GM18517 (cell line): Measurements from ENCODE around the gene ABCA2.
A peak's percentile ranks its signal among the peaks of the same experiment; 100 is the strongest.

Experiments
- ATAC-seq: cut with Tn5 transposase; IDR thresholded peaks from one replicate; pipeline ENCODE4 v1.9.1; 2021; ENCODE audit warnings: mild to moderate bottlenecking, moderate library complexity; ENCODE audit not compliant: unreplicated experiment

The ABCA2 gene

DNA sequence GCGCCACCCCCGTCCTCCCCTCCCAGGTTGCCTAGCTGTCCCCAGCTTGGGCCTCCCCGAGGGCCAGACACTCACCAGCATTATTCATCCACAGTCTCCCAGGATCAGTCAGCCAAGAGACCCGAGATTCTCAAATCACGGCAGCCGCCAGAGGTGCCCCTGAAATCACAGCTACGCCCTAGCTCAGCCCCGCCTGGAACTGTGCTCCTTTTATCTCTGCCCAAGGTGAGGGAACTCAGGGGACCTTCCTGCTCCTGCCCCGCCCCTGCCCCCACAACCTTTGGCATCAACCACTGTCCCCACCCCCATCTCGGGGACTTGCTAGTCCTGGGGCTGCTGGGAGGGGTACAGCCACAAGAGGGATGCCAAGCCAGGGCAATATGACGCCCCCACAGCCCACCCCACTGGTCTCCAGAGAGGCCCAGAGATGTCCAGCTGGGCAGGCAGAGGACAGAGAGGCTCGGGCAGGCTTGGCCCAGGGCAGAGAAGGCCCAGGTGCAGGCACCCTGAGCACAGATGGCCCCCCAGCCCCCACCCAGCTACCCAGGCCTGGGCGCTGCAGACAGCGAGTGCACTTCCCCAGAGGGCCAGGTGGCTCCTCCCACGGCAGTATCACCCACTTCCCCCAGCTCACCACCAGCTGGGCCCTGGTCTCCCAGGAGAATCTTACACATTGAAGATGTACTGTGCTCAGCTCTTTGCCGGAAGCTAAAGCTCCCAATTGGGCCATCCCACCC is 4.0 kb upstream of the ABCA2 start, which contains the start of gene FUT7:
Gene FUT7, minus strand, starts transcription at position 185 of the 737 bp plus-strand sequence. Its CDS starts 97 bp downstream, at position 88.
- no peak for ATAC-seq

DNA sequence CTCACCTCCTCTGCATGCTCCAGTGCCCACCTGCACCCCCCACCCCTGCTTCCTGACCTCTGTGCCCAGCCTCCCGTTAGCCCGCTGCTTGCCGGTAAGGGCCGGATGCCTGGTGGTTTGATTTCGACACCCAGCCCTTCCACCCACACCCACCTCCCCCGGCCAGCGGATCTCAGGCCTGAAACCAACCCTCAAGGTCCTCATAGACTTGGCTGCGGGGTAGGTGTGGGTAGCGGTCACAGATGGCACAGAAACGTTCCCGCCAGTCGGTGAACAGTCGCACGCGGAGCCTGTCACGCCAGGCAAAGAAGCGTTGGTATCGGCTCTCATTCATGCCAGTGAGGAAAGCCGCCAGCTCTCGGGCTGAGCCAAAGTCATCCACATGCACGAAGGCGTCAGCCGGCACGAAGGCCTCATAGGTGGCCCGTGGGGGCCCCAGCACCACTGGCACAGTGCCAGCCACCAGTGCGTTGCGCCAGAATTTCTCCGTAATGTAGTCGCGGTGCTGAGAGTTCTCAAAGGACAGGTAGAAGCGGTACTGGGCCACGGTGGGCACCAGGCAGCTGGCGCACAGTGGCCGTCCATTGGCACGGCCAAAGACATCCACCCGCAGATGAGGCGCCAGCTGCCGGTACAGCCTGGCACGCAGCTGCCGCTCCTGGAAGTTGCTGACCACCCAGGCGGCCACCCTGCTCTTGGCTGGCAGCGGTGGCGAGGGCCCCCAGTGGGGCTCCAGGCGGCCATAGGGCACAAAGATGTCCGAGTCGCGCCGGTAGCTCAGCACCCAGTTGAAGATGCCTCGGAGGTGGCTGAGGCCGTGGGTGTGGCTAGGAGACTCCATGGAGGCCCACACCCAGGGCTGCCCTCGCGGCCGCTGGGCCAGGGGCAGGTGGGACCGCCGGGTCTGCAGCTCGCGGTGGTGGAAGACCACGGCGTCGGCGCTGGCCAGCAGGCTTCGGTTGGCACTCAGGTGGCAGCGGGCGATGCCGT is 2.8 kb upstream of the ABCA2 start:
- no peak for ATAC-seq

GRCh38 chr9:137030006-137030405 is 2.0 kb upstream of the ABCA2 start:
- no peak for ATAC-seq

GRCh38 chr9:137029058-137029936 is 1.3 kb upstream of the ABCA2 start:
- ATAC-seq: peak; percentile 42

DNA sequence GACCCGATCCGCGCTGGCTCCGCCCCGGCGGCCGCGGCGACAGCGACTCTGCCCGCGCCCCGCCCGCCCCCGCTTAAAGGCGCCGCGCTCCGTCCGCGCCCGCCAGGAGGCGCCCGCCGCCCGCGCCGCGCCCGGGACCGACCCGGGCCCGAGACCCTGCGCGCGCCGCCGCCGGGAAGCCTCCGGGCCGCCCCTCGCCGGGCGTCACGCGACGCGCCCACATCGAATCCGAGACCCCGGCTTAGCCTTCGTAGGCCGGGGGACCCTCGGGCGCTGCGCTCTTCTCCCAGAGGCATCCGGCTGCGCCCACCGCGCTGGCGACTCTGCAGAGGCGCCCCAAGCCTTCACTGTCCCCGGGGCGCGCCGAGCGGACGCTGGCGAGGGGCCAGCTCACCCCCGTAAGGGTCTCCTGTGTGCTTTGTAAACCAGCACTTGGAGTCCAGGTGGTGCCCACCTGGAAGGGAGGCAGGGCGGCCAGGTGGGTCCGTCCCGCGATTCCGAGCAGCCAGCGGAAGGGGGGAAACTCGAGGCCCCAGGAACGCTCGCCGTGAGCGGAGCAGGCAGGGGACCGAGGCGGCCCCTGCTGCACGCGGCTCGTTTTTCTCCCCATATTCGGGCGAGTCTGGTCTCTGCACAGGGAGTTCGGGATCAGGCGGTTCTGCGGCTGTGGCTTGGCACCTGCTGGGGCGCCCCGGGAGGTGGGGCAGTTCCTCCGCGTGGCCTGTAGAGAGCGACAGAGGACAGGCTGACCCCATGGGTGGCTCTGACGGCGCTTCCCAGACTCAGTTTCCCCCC is 423 bp upstream of the ABCA2 start:
- ATAC-seq: no peak

DNA sequence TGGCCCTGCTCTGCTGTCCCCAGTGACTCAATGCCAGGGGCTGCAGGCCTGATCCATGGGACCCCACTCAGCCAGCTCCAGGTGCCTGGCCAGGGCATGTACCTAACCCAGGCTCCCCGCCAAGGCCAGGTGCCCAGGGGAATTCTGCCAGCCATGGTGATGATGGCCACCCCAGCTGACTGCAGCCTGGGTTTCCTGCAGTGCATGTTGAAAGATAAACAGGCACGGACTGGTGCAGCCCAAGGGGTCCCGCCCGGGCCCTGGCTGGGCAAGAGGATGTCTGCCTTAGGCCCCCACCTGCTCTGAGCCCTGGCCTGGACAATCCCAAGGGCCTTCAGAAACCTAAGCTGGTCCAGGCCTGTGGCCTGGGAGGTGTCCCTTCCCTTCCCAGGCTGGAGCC is 1.2 kb downstream of the ABCA2 start:
- ATAC-seq: no peak

DNA sequence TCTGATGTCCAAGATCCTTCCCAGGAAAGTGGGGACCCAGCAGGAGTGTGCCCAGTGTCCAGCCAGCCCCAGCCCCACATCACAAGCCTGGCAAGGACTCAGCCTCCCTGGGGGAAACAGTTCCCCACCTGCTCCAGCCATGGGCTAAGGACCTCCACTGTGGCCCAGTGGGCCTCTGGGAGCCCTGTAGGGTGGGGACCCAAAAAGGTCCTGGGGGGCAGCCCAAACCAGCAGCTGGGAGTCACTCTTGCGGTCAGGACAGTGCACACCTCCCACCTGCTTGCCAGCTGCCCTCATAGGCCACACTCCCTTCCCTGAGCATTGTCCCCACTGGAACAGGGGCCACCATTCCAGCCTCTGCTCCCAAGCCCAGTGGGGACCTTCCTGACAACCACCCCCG is 1.7 kb downstream of the ABCA2 start:
- ATAC-seq: no peak

GRCh38 chr9:137025517-137025966 is 2.5 kb downstream of the ABCA2 start:
- no peak for ATAC-seq

GRCh38 chr9:137023583-137023991 is 4.5 kb downstream of the ABCA2 start:
- no peak for ATAC-seq

DNA sequence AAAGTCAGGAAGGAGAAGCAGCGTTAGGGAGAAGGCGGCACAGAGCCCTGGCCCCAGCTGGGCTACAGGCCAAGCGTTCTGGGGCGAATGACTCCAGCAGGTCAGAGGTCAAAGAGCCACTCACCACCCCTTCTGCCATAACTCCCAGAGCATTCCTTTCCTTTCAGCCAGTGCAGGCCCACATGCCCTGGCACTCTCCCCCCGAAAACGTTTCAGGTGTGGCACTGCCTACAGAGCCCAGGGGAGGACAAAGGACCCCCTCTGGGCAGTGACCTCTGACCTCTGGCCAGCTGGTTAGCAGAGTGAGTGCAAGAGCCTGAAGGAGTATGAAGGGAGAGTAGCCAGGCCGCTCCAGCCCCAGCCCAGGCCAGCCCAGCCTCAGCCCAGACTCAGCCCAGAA is 4.9 kb downstream of the ABCA2 start:
- no peak for ATAC-seq

DNA sequence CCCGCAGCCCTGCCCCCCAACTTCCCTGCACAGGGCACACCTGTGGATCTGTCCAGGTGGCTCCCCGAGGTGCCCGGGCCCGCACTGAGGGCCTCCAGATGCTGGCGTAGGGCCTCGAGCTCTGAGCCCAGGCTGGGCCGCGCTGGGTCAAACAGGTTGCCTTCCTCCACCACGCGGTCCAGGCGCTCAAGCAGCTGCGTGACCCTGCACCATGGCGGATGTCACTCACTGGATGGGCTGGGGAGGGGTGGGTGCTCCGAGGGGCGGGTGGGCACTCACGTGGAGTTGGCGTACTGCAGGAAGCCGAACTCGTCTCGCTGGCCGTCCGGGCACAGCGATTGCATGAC is 5.4 kb downstream of the ABCA2 start:
- ATAC-seq: no peak

DNA sequence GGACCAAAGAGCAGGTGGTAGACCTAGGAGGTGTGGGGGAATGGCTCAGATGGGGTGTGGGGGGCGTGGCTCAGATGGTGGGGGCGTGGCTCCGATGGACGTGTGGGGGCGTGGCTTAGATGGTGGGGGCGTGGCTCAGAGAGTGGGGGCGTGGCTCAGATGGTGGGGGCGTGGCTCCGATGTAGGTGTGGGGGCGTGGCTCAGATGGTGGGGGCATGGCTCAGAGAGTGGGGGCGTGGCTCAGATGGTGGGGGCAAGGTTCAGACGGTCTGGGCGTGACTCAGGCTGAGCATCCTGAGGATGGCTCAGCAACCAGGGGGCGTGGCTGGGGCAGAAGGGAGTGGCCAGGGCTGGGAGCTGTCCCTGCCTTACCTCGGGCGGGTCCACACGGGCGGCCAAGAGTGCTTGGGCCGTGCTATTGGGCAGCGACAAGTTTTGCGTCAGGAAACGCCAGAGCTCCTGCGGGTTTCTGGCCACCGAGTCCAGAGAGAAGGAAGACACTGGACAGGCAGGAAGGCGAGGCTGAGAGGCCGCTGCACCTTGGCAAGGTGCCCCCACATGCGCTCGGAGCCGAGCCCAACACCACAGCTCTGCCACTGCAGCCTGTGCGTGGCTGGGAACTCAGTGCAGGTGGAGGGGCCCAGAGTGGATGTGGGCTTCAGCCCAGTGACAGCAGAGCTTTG is 5.9 kb downstream of the ABCA2 start:
- no peak for ATAC-seq

DNA sequence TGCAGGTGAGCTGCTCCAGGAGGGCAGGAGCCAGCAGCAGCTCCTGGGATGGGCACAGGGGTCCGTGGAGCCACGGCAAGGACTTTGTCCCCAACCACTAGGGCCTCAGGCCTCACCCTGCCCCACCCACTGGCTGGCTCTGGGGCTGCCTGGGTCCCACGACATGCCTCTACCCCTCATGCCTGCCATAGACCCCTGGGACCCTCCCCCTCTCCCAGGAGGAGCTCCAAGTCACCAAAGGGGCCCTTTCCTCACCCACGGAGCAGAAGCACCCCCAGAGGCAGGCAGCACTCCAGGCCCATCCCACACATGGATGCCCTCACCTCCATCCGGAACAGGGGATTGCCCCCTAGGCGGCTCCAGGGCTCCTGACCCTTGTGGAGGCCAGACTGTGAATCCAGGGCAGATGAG is 6.5 kb downstream of the ABCA2 start:
- ATAC-seq: no peak

GRCh38 chr9:137020771-137021567 is 7.1 kb downstream of the ABCA2 start:
- no peak for ATAC-seq

- ATAC-seq: no peak
Observed at GRCh38 chr9:137019891-137020683, 8.0 kb downstream of the ABCA2 start.

- ATAC-seq: no peak
Observed at GRCh38 chr9:137018761-137019559, 9.1 kb downstream of the ABCA2 start.
